OCI-LY7 (cell line): ENCODE data around the gene HDGFL3. TPM values are rescaled to one million over a fixed set of nuclear protein-coding genes. Genes with fewer than 3 reads are reported as not detected.

ENCODE experiments used
- BruUV-seq: library from RNA; stranded (reverse); fragments of 400-500 nt; replicated peaks from 2 replicates; lab custom pipeline; 2021; lab: Mats Ljungman, UMichigan
- CTCF ChIA-PET: fragments of 300-600 bp; sonication (Branson Sonifier 250); formaldehyde crosslinking; loops from one replicate; lab custom pipeline; 2022; ENCODE audit warnings: antibody characterized with exemption; ENCODE audit not compliant: unreplicated experiment; lab: Charles Lee
- POLR2A ChIA-PET: fragments of 300-600 bp; sonication (Branson Sonifier 250); formaldehyde crosslinking; loops from one replicate; lab custom pipeline; 2022; ENCODE audit warnings: antibody characterized with exemption; lab: Charles Lee
- DNase-seq: peaks from one replicate; pipeline ENCODE4 v3.0.0-alpha.2; 2015; ENCODE audit warnings: low spot score
- H2AFZ ChIP-seq: fragments of 200-600 bp; sonication (generic), shearing (Covaris generic); 2 replicates; pipeline ENCODE4 v1.6.1; 2014; ENCODE audit warnings: mild to moderate bottlenecking, antibody characterized with exemption, low read length, moderate library complexity
- H3K27ac ChIP-seq: fragments of 200-600 bp; sonication (generic); 2 replicates; pipeline ENCODE4 v1.5.1; 2014; ENCODE audit warnings: mixed run types, low read depth, mild to moderate bottlenecking, moderate library complexity, low read length, inconsistent platforms; ENCODE audit not compliant: poor library complexity, severe bottlenecking
- H3K36me3 ChIP-seq: fragments of 200-600 bp; sonication (generic); 2 replicates; pipeline ENCODE4 v1.6.1; 2014; ENCODE audit warnings: mild to moderate bottlenecking, antibody characterized with exemption, low read length, moderate library complexity, mixed read lengths; ENCODE audit not compliant: insufficient read depth
- H3K4me1 ChIP-seq: fragments of 200-600 bp; sonication (generic); 2 replicates; pipeline ENCODE4 v1.5.1; 2014; ENCODE audit warnings: mild to moderate bottlenecking, low read length; ENCODE audit not compliant: insufficient read depth, poor library complexity, severe bottlenecking
- H3K4me2 ChIP-seq: fragments of 200-600 bp; sonication (generic); 2 replicates; pipeline ENCODE4 v1.6.1; 2014; ENCODE audit warnings: mild to moderate bottlenecking, low read length
- H3K4me3 ChIP-seq: fragments of 200-600 bp; sonication (generic); 2 replicates; pipeline ENCODE4 v1.5.1; 2014; ENCODE audit warnings: mild to moderate bottlenecking, low read depth, low read length; ENCODE audit not compliant: poor library complexity, severe bottlenecking
- H3K79me2 ChIP-seq: fragments of 200-600 bp; sonication (generic); 2 replicates; pipeline ENCODE4 v1.6.1; 2016; ENCODE audit warnings: low read depth, mild to moderate bottlenecking, low read length, moderate library complexity, mixed read lengths; ENCODE audit not compliant: insufficient read depth
- H3K9me2 ChIP-seq: fragments of 200-600 bp; sonication (generic); 2 replicates; pipeline ENCODE4 v1.6.1; 2016; ENCODE audit warnings: mild to moderate bottlenecking, low read length, mixed read lengths; ENCODE audit not compliant: insufficient read depth
- H3K9me3 ChIP-seq: fragments of 200-600 bp; sonication (generic); 2 replicates; pipeline ENCODE4 v1.6.1; 2014; ENCODE audit warnings: mild to moderate bottlenecking, mixed run types, low read length, mixed read lengths
- H4K20me1 ChIP-seq: fragments of 200-600 bp; sonication (generic); 2 replicates; pipeline ENCODE4 v1.6.1; 2014; ENCODE audit warnings: mild to moderate bottlenecking, antibody characterized with exemption, low read length, moderate library complexity, mixed read lengths; ENCODE audit not compliant: insufficient read depth
- EZH2phosphoT487 ChIP-seq: fragments of 200-600 bp; sonication (generic); IDR thresholded peaks from 2 replicates; pipeline ENCODE4 v1.6.1; 2018; ENCODE audit warnings: low read depth, borderline replicate concordance, mild to moderate bottlenecking, mixed run types, antibody characterized with exemption, low read length, moderate library complexity, mixed read lengths
- intact Hi-C: fragments of 100-400 bp; cut with micrococcal nuclease; formaldehyde crosslinking; loops from one replicate; pipeline ENCODE4 v1.10.0; 2022; ENCODE audit not compliant: unreplicated experiment
- total RNA-seq, 2 experiments: library from RNA; depleted of rRNA in 1 of 2; stranded (reverse); fragments of >200 nt in 1 of 2; shearing (Covaris generic) in 1 of 2; gene quantifications; 2 replicates each; pipeline ENCODE4 v1.2.3, GENCODE V29; 2014 to 2022
- TF ChIP-seq, protein P1 (sequence below): fragments of 200-600 bp; sonication (generic); conservative IDR thresholded peaks from 2 replicates; pipeline ENCODE4 v1.5.1; 2014; ENCODE audit warnings: mild to moderate bottlenecking, antibody characterized with exemption, low read length, moderate library complexity, mixed read lengths

The HDGFL3 gene
- total RNA-seq, 2 experiments from 2014 or later, result 29.3 to 74.4 TPM

DNA sequence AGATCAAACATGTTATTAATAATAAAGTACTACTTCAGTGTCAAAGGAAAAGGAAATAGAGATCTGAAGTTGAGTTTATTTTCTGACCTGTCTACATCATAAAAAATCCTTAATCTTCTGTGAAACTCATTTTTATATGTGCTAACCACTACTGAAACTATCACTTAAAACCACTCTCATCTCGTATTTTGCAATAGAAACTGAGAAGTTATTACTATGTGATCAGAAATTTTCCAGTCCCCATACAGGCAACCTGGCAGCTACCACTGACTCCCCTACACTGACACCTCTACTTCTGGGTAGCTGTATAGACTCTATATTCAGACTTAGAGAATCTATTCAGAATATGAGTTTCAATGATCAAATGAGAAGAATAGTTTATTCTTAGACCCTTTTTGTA, 8.3 kb downstream of the HDGFL3 start:
- Histone ChIP-seq H3K4me2 (no peak overlapping the region), H4K20me1 (0 out of 2 replicates have a peak, but pooled peaks cover 6% of the 10 kb centered on the region), H3K27ac (no peak overlapping the region), H2AFZ (no peak overlapping the region), H3K9me3 (no peaks in the 10 kb centered on the region), H3K79me2 (peaks cover 65% of the 10 kb centered on the region; the same call in 1 of the 2 replicates), H3K4me1 (peaks cover 13% of the 10 kb centered on the region), H3K36me3 (no peaks in the 10 kb centered on the region), H3K9me2 (no peaks in the 10 kb centered on the region), H3K4me3 (no peak overlapping the region)
- ChIA-PET CTCF (no interaction called here), POLR2A (interaction anchor here (0.6 to 0.7 kb wide), 2 partner anchors 52 to 165 kb away, joined by 4 to 6 read pairs; no protein-coding TSS in a partner anchor)
- TF ChIP-seq, protein P1, sequence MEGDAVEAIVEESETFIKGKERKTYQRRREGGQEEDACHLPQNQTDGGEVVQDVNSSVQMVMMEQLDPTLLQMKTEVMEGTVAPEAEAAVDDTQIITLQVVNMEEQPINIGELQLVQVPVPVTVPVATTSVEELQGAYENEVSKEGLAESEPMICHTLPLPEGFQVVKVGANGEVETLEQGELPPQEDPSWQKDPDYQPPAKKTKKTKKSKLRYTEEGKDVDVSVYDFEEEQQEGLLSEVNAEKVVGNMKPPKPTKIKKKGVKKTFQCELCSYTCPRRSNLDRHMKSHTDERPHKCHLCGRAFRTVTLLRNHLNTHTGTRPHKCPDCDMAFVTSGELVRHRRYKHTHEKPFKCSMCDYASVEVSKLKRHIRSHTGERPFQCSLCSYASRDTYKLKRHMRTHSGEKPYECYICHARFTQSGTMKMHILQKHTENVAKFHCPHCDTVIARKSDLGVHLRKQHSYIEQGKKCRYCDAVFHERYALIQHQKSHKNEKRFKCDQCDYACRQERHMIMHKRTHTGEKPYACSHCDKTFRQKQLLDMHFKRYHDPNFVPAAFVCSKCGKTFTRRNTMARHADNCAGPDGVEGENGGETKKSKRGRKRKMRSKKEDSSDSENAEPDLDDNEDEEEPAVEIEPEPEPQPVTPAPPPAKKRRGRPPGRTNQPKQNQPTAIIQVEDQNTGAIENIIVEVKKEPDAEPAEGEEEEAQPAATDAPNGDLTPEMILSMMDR, result no peak
- no peak for TF ChIP-seq EZH2phosphoT487
- no TSS peak for BruUV-seq
- intact Hi-C loops, result no loop called here
- no peak for DNase-seq

DNA sequence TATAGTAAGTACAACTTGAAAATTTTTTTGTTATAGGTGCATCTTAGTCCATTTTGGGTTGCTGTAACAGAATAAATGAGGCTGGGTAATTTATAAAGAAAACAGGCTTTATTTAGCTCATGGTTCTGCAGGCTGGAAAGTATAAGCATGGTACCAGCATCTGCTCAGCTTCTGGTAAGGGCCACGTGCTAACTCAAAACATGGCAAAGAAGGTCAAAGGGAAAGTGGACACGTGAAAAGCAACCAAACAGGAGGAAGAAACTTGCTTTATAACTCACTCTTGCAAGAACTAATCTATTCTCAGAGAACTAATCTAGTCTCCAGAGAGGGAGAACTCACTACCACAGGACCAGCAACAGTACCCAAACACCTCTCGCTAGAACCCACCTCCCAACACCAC, 9.1 kb downstream of the HDGFL3 start:
- Histone ChIP-seq H3K79me2 (peaks cover 57% of the 10 kb centered on the region; the same call in 1 of the 2 replicates), H3K36me3 (no peaks in the 10 kb centered on the region), H3K4me3 (no peak overlapping the region), H4K20me1 (0 out of 2 replicates have a peak, but pooled peaks cover 6% of the 10 kb centered on the region), H3K27ac (no peak overlapping the region), H3K9me3 (no peaks in the 10 kb centered on the region), H3K4me2 (no peak overlapping the region), H3K9me2 (no peaks in the 10 kb centered on the region), H3K4me1 (peaks cover 13% of the 10 kb centered on the region), H2AFZ (no peak overlapping the region)
- no peak for TF ChIP-seq EZH2phosphoT487
- TF ChIP-seq, protein P1, result no peak
- no peak for DNase-seq
- CTCF ChIA-PET, result no interaction called here
- BruUV-seq, result no TSS peak
- intact Hi-C loops, result no loop called here
- POLR2A ChIA-PET, result interaction anchor here (0.7 kb wide), 1 partner anchor 37 kb away, joined by 3 read pairs; no protein-coding TSS in a partner anchor

DNA sequence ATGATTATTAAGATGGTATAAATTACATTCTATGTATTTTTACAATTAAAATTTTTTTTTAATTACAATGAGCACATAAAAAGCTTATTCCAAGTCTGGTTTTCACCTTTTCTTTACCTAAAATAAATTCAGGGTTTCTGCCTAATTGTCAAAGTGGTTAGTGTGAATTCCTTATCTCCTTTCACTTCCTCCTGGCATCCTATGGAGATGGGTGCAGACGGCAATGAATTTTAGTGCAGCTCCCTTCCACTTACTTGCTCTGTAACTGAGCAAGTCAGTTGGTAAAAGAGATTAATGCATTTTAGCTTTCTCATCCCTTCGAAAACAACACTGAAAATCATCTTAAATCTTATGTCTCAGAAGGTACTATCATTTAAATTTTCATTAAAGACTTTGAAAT, 13.1 kb downstream of the HDGFL3 start:
- Histone ChIP-seq H3K4me2 (no peak overlapping the region), H4K20me1 (no peaks in the 10 kb centered on the region), H3K79me2 (peaks cover 37% of the 10 kb centered on the region; the same call in 1 of the 2 replicates), H3K4me1 (peaks cover 5% of the 10 kb centered on the region), H3K36me3 (no peaks in the 10 kb centered on the region; the same call in 1 of the 2 replicates), H2AFZ (no peak overlapping the region), H3K9me3 (no peaks in the 10 kb centered on the region), H3K9me2 (no peaks in the 10 kb centered on the region), H3K4me3 (no peak overlapping the region), H3K27ac (no peak overlapping the region)
- DNase-seq, result no peak
- POLR2A ChIA-PET, result interaction anchor here (0.6 to 1.1 kb wide), 4 partner anchors 17 to 610 kb away, joined by 3 to 5 read pairs (median 4); no protein-coding TSS in a partner anchor
- intact Hi-C loops, result no loop called here
- TF ChIP-seq, protein P1, result no peak
- no peak for TF ChIP-seq EZH2phosphoT487
- BruUV-seq, result no TSS peak
- CTCF ChIA-PET, result no interaction called here
